ENCODE results near the gene PPP6R2. TPM values are rescaled to one million over a fixed set of nuclear protein-coding genes. Genes with fewer than 3 reads are reported as not detected.
"Not testable (repeated sequence)": the region's sequence is repeated elsewhere in the genome, so short reads cannot be mapped to it uniquely, and the experiment has no call there.

Gene PPP6R2
- polyA plus RNA-seq, 2 donors, result 30.2 to 38.2 TPM

GRCh38 chr22:50376085-50376651 lies 33.0 kb downstream of the PPP6R2 start:
- peaks cover 0 to 7% of the 10 kb centered on the region in 2 donors for H3K36me3 ChIP-seq (ENCODE audit: control insufficient read depth in 2 of 2, insufficient read depth in 2 of 2, low read length in 1 of 2)

GRCh38 chr22:50381021-50381555 lies 38.0 kb downstream of the PPP6R2 start:
- not testable (repeated sequence) for H3K27ac ChIP-seq (ENCODE audit: low read depth in 2 of 2, low read length in 1 of 2); H3K4me1 ChIP-seq (ENCODE audit: control insufficient read depth in 2 of 2, insufficient read depth in 2 of 2, low read length in 1 of 2); H3K27me3 ChIP-seq (ENCODE audit: control insufficient read depth in 1 of 2, insufficient read depth in 2 of 2, low read length in 2 of 2); H3K9me3 ChIP-seq (ENCODE audit: control insufficient read depth in 2 of 2, insufficient read depth in 1 of 2, low read depth in 1 of 2, low read length in 1 of 2); H3K36me3 ChIP-seq (ENCODE audit: control insufficient read depth in 2 of 2, insufficient read depth in 2 of 2, low read length in 1 of 2); H3K4me3 ChIP-seq (ENCODE audit: low read depth in 1 of 2, low read length in 2 of 2)
- 86 to 88% methylated on average over 8 to 15 of the region's 15 CpGs for WGBS, 2 donors

More at GRCh38 chr22:50376085-50376651, 33.0 kb downstream of the PPP6R2 start:
- Histone ChIP-seq H3K27ac (ENCODE audit: low read depth in 2 of 2, low read length in 1 of 2) (peak overlapping the region in 1 of 2 donors; percentile 6), H3K4me1 (ENCODE audit: control insufficient read depth in 2 of 2, insufficient read depth in 2 of 2, low read length in 1 of 2) (no peaks in the 10 kb centered on the region), H3K27me3 (ENCODE audit: control insufficient read depth in 1 of 2, insufficient read depth in 2 of 2, low read length in 2 of 2) (no peaks in the 10 kb centered on the region), H3K9me3 (ENCODE audit: control insufficient read depth in 2 of 2, insufficient read depth in 1 of 2, low read depth in 1 of 2, low read length in 1 of 2) (no peaks in the 10 kb centered on the region), H3K4me3 (ENCODE audit: low read depth in 1 of 2, low read length in 2 of 2) (no peak overlapping the region)
- 70 to 77% methylated on average over 5 of the region's 5 CpGs for whole genome bisulfite sequencing, 2 donors

GRCh38 chr22:50396751-50397370 lies 53.7 kb downstream of the PPP6R2 start:
- no peaks in the 10 kb centered on the region for H3K4me1 ChIP-seq (ENCODE audit: control insufficient read depth in 2 of 2, insufficient read depth in 2 of 2, low read length in 1 of 2)
- H3K9me3 ChIP-seq (ENCODE audit: control insufficient read depth in 2 of 2, insufficient read depth in 1 of 2, low read depth in 1 of 2, low read length in 1 of 2), result no peaks in the 10 kb centered on the region
- H3K36me3 ChIP-seq (ENCODE audit: control insufficient read depth in 2 of 2, insufficient read depth in 2 of 2, low read length in 1 of 2), result peaks cover 4 to 19% of the 10 kb centered on the region in 2 donors
- H3K4me3 ChIP-seq (ENCODE audit: low read depth in 1 of 2, low read length in 2 of 2), result no peak overlapping the region
- H3K27ac ChIP-seq (ENCODE audit: low read depth in 2 of 2, low read length in 1 of 2), result no peak overlapping the region
- no peaks in the 10 kb centered on the region for H3K27me3 ChIP-seq (ENCODE audit: control insufficient read depth in 1 of 2, insufficient read depth in 2 of 2, low read length in 2 of 2)
- WGBS, 2 donors, result 56 to 72% methylated on average over 6 of the region's 6 CpGs

DNA sequence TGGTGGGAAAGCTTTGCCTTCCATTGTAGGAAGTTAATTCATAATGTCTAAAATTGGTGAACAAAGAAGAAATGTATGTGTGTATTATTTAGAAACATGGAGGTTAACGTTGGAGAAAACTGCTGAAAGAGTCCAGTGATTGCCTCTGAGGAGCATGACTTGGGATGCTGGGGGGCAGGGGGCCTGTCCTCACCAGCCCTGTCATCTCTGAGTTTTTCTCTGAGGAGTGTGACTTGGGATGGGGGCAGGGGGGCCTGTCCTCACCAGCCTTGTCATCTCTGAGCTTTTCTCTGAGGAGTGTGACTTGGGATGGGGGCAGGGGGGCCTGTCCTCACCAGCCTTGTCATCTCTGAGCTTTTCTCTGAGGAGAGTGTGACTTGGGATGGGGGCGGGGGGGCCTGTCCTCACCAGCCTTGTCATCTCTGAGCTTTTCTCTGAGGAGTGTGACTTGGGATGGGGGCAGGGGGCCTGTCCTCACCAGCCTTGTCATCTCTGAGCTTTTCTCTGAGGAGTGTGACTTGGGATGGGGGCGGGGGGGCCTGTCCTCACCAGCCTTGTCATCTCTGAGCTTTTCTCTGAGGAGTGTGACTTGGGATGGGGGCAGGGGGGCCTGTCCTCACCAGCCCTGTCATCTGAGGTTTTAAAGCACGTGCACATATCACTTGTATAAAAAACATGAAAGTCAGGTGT lies 54.4 kb downstream of the PPP6R2 start:
- peaks cover 4 to 17% of the 10 kb centered on the region in 2 donors for H3K36me3 ChIP-seq (ENCODE audit: control insufficient read depth in 2 of 2, insufficient read depth in 2 of 2, low read length in 1 of 2)
- not testable (repeated sequence) for H3K4me3 ChIP-seq (ENCODE audit: low read depth in 1 of 2, low read length in 2 of 2); H3K4me1 ChIP-seq (ENCODE audit: control insufficient read depth in 2 of 2, insufficient read depth in 2 of 2, low read length in 1 of 2); H3K27ac ChIP-seq (ENCODE audit: low read depth in 2 of 2, low read length in 1 of 2); H3K9me3 ChIP-seq (ENCODE audit: control insufficient read depth in 2 of 2, insufficient read depth in 1 of 2, low read depth in 1 of 2, low read length in 1 of 2); H3K27me3 ChIP-seq (ENCODE audit: control insufficient read depth in 1 of 2, insufficient read depth in 2 of 2, low read length in 2 of 2)
- WGBS, 2 donors, result 80 to 85% methylated on average over 3 to 4 of the region's 4 CpGs

- no peaks in the 10 kb centered on the region for H3K9me3 ChIP-seq (ENCODE audit: control insufficient read depth in 2 of 2, insufficient read depth in 1 of 2, low read depth in 1 of 2, low read length in 1 of 2)
- no peaks in the 10 kb centered on the region for H3K27me3 ChIP-seq (ENCODE audit: control insufficient read depth in 1 of 2, insufficient read depth in 2 of 2, low read length in 2 of 2)
- 78 to 81% methylated on average over 15 of the region's 15 CpGs for WGBS, 2 donors
- H3K4me3 ChIP-seq (ENCODE audit: low read depth in 1 of 2, low read length in 2 of 2), result no peak overlapping the region
- H3K27ac ChIP-seq (ENCODE audit: low read depth in 2 of 2, low read length in 1 of 2), result peak overlapping the region; percentile 17 to 33
- peaks cover 4 to 15% of the 10 kb centered on the region in 2 donors for H3K36me3 ChIP-seq (ENCODE audit: control insufficient read depth in 2 of 2, insufficient read depth in 2 of 2, low read length in 1 of 2)
- no peaks in the 10 kb centered on the region for H3K4me1 ChIP-seq (ENCODE audit: control insufficient read depth in 2 of 2, insufficient read depth in 2 of 2, low read length in 1 of 2)
Measured at GRCh38 chr22:50398831-50399648, 55.9 kb downstream of the PPP6R2 start.

GRCh38 chr22:50399751-50400331 lies 56.7 kb downstream of the PPP6R2 start:
- H3K36me3 ChIP-seq (ENCODE audit: control insufficient read depth in 2 of 2, insufficient read depth in 2 of 2, low read length in 1 of 2), result peaks cover 4 to 14% of the 10 kb centered on the region in 2 donors
- H3K27me3 ChIP-seq (ENCODE audit: control insufficient read depth in 1 of 2, insufficient read depth in 2 of 2, low read length in 2 of 2), result no peaks in the 10 kb centered on the region
- H3K4me3 ChIP-seq (ENCODE audit: low read depth in 1 of 2, low read length in 2 of 2), result no peak overlapping the region
- H3K4me1 ChIP-seq (ENCODE audit: control insufficient read depth in 2 of 2, insufficient read depth in 2 of 2, low read length in 1 of 2), result no peaks in the 10 kb centered on the region
- 70 to 73% methylated on average over 8 of the region's 8 CpGs for WGBS, 2 donors
- H3K27ac ChIP-seq (ENCODE audit: low read depth in 2 of 2, low read length in 1 of 2), result peak overlapping the region; percentile 17 to 33
- H3K9me3 ChIP-seq (ENCODE audit: control insufficient read depth in 2 of 2, insufficient read depth in 1 of 2, low read depth in 1 of 2, low read length in 1 of 2), result no peaks in the 10 kb centered on the region

DNA sequence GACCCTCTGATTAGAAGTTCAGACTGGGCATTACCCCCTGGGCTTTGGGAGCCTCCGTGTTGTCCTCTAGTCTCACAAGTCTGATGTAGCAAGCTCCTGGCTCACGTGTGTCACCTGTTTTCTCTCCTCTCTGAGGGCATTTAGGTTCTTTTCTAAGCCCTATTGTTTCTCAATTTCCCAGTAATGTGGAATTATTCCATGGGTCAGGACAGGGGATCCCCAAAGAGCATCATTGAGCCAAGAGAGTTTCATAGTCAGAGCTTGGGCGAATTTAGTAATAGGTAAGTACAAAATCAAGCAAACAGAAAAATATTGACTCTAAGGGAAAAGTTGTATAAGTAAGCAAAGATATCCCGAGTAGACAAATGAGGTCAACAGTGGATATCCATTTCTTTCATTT lies 57.3 kb downstream of the PPP6R2 start:
- 75 to 81% methylated on average over 4 of the region's 4 CpGs for WGBS, 2 donors
- Histone ChIP-seq H3K4me1 (ENCODE audit: control insufficient read depth in 2 of 2, insufficient read depth in 2 of 2, low read length in 1 of 2) (no peaks in the 10 kb centered on the region), H3K4me3 (ENCODE audit: low read depth in 1 of 2, low read length in 2 of 2) (no peak overlapping the region), H3K27ac (ENCODE audit: low read depth in 2 of 2, low read length in 1 of 2) (no peak overlapping the region), H3K36me3 (ENCODE audit: control insufficient read depth in 2 of 2, insufficient read depth in 2 of 2, low read length in 1 of 2) (peaks cover 4 to 10% of the 10 kb centered on the region in 2 donors), H3K27me3 (ENCODE audit: control insufficient read depth in 1 of 2, insufficient read depth in 2 of 2, low read length in 2 of 2) (no peaks in the 10 kb centered on the region), H3K9me3 (ENCODE audit: control insufficient read depth in 2 of 2, insufficient read depth in 1 of 2, low read depth in 1 of 2, low read length in 1 of 2) (no peaks in the 10 kb centered on the region)

DNA sequence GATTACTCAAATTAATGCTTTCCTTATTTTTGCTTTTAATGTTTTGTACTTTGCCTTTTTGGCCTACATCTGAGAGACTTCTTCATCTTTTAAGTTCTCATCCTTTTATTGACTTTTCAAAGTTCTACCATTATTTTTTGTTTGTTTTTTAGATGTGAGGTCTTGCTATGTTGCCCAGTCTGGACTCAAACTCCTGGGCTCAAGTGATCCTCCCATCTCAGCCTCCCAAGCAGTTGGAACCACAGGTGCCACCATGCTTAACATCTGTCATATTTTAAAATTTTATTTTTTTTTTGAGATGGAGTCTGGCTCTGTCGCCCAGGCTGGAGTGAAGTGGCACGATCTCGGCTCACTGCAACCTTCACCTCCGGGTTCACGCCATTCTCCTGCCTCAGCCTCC lies 57.8 kb downstream of the PPP6R2 start:
- H3K36me3 ChIP-seq (ENCODE audit: control insufficient read depth in 2 of 2, insufficient read depth in 2 of 2, low read length in 1 of 2), result peaks cover 4 to 10% of the 10 kb centered on the region in 2 donors
- no peaks in the 10 kb centered on the region for H3K27me3 ChIP-seq (ENCODE audit: control insufficient read depth in 1 of 2, insufficient read depth in 2 of 2, low read length in 2 of 2)
- 96 to 97% methylated on average over 5 of the region's 5 CpGs for WGBS, 2 donors
- no peaks in the 10 kb centered on the region for H3K4me1 ChIP-seq (ENCODE audit: control insufficient read depth in 2 of 2, insufficient read depth in 2 of 2, low read length in 1 of 2)
- no peak overlapping the region for H3K4me3 ChIP-seq (ENCODE audit: low read depth in 1 of 2, low read length in 2 of 2)
- no peak overlapping the region for H3K27ac ChIP-seq (ENCODE audit: low read depth in 2 of 2, low read length in 1 of 2)
- H3K9me3 ChIP-seq (ENCODE audit: control insufficient read depth in 2 of 2, insufficient read depth in 1 of 2, low read depth in 1 of 2, low read length in 1 of 2), result no peaks in the 10 kb centered on the region

GRCh38 chr22:50401907-50402306 lies 58.8 kb downstream of the PPP6R2 start:
- Histone ChIP-seq H3K27ac (ENCODE audit: low read depth in 2 of 2, low read length in 1 of 2) (no peak overlapping the region), H3K4me1 (ENCODE audit: control insufficient read depth in 2 of 2, insufficient read depth in 2 of 2, low read length in 1 of 2) (no peaks in the 10 kb centered on the region), H3K27me3 (ENCODE audit: control insufficient read depth in 1 of 2, insufficient read depth in 2 of 2, low read length in 2 of 2) (no peaks in the 10 kb centered on the region), H3K36me3 (ENCODE audit: control insufficient read depth in 2 of 2, insufficient read depth in 2 of 2, low read length in 1 of 2) (peaks cover 4 to 15% of the 10 kb centered on the region in 2 donors), H3K9me3 (ENCODE audit: control insufficient read depth in 2 of 2, insufficient read depth in 1 of 2, low read depth in 1 of 2, low read length in 1 of 2) (no peaks in the 10 kb centered on the region), H3K4me3 (ENCODE audit: low read depth in 1 of 2, low read length in 2 of 2) (no peak overlapping the region)
- WGBS, 2 donors, result 95 to 96% methylated on average over 4 of the region's 4 CpGs
